Measurements from ENCODE around the gene GSC2.

DNA sequence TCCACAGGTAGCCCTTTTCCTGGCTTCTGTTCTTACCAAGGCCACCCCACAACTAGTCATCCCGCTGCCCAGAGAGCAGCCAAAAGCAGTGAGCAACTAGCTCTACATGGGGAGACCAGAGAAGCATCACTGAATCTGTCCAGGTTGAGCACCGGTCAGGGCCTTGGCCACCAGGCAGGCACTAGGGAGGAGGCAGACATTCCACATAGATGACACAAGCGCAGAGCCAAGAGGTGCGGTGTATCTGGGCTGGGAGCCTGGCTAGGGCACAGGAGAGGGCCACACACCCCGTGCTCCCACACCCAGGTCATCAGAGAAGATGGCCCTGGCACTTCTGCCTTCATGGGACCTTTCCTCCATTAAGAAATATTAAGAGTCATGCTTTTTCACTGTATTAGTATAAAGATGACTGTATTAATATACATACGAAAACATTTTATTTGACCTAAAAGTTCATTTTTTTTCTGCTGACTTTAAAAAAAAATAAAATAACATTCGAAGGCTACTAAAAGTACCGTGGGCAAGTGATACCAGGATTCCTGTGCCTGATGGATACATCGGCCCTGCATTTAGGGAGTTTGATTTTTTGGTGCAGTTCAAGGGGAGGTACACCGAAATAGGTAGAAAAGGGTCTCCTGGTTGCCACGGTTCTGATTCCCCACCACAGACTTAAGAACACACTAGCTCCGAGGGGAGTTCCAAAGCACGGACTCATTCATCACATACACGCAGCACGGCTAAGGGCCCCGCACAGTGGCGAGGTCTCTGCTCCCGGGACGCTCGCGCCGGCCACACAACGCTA, 29.1 kb downstream of the GSC2 start:
- TF ChIP-seq, protein P1, sequence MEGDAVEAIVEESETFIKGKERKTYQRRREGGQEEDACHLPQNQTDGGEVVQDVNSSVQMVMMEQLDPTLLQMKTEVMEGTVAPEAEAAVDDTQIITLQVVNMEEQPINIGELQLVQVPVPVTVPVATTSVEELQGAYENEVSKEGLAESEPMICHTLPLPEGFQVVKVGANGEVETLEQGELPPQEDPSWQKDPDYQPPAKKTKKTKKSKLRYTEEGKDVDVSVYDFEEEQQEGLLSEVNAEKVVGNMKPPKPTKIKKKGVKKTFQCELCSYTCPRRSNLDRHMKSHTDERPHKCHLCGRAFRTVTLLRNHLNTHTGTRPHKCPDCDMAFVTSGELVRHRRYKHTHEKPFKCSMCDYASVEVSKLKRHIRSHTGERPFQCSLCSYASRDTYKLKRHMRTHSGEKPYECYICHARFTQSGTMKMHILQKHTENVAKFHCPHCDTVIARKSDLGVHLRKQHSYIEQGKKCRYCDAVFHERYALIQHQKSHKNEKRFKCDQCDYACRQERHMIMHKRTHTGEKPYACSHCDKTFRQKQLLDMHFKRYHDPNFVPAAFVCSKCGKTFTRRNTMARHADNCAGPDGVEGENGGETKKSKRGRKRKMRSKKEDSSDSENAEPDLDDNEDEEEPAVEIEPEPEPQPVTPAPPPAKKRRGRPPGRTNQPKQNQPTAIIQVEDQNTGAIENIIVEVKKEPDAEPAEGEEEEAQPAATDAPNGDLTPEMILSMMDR (IDR thresholded peaks at IDR 0.05): no peak
- no peak for TF ChIP-seq EZH2 (IDR thresholded peaks at IDR 0.05)

Measured in neural progenitor cell (in vitro differentiated cells).